H9 (cell line): ENCODE measurements around the gene METAP2. TPM values are rescaled to one million over a fixed set of nuclear protein-coding genes. Genes with fewer than 3 reads are reported as not detected.

Source experiments
- DNase-seq: peaks from one replicate; pipeline ENCODE4 v3.0.0-alpha.2; 2017
- H2AFZ ChIP-seq: one replicate; pipeline ENCODE4 v1.6.1; 2013; ENCODE audit warnings: mild to moderate bottlenecking, low read length, control low read depth, moderate library complexity
- H2AK5ac ChIP-seq: 2 replicates; pipeline ENCODE4 v1.6.1; 2013; ENCODE audit warnings: low read length, control low read depth, mixed read lengths; ENCODE audit not compliant: insufficient read length
- H2BK120ac ChIP-seq: one replicate; pipeline ENCODE4 v1.6.1; 2013; ENCODE audit warnings: low read depth, mild to moderate bottlenecking, low read length, control low read depth, inconsistent platforms; ENCODE audit not compliant: poor library complexity, severe bottlenecking
- H2BK12ac ChIP-seq: 2 replicates; pipeline ENCODE4 v1.6.1; 2013; ENCODE audit warnings: low read length, control low read depth, mixed read lengths, low read depth; ENCODE audit not compliant: insufficient read length
- H2BK15ac ChIP-seq: 2 replicates; pipeline ENCODE4 v1.6.1; 2013; ENCODE audit warnings: low read depth, low read length, control low read depth
- H2BK20ac ChIP-seq: one replicate; pipeline ENCODE4 v1.6.1; 2013; ENCODE audit warnings: low read depth, mild to moderate bottlenecking, low read length, control low read depth, inconsistent platforms; ENCODE audit not compliant: poor library complexity, severe bottlenecking
- H2BK5ac ChIP-seq: 2 replicates; pipeline ENCODE4 v1.6.1; 2013; ENCODE audit warnings: low read length, control low read depth, mixed read lengths; ENCODE audit not compliant: insufficient read length
- H3K14ac ChIP-seq: 2 replicates; pipeline ENCODE4 v1.6.1; 2013; ENCODE audit warnings: low read length, control low read depth; ENCODE audit not compliant: insufficient read depth
- H3K18ac ChIP-seq: 2 replicates; pipeline ENCODE4 v1.6.1; 2013; ENCODE audit warnings: low read depth, mild to moderate bottlenecking, mixed read lengths, low read length, control low read depth; ENCODE audit not compliant: insufficient read length
- H3K23ac ChIP-seq: 2 replicates; pipeline ENCODE4 v1.6.1; 2013; ENCODE audit warnings: low read length, control low read depth, mixed read lengths, low read depth; ENCODE audit not compliant: insufficient read length
- H3K23me2 ChIP-seq: 2 replicates; pipeline ENCODE4 v1.6.1; 2013; ENCODE audit warnings: low read depth, mild to moderate bottlenecking, mixed read lengths, low read length, control low read depth; ENCODE audit not compliant: insufficient read length, poor library complexity, severe bottlenecking
- H3K27ac ChIP-seq: 2 replicates; pipeline ENCODE4 v1.5.1; 2013; ENCODE audit warnings: low read length, control low read depth, mixed read lengths, low read depth; ENCODE audit not compliant: insufficient read length
- H3K27me3 ChIP-seq: 2 replicates; pipeline ENCODE4 v1.6.1; 2013; ENCODE audit warnings: low read length, control low read depth, inconsistent platforms; ENCODE audit not compliant: insufficient read depth
- H3K4ac ChIP-seq: 2 replicates; pipeline ENCODE4 v1.6.1; 2013; ENCODE audit warnings: low read depth, mild to moderate bottlenecking, control low read depth, inconsistent platforms, low read length, moderate library complexity
- H3K4me1 ChIP-seq: 2 replicates; pipeline ENCODE4 v1.6.1; 2013; ENCODE audit warnings: low read length, control low read depth, inconsistent platforms; ENCODE audit not compliant: insufficient read depth
- H3K4me2 ChIP-seq: 2 replicates; pipeline ENCODE4 v1.6.1; 2013; ENCODE audit warnings: low read length, control low read depth, mixed read lengths; ENCODE audit not compliant: insufficient read length, insufficient read depth
- H3K56ac ChIP-seq: 2 replicates; pipeline ENCODE4 v1.6.1; 2013; ENCODE audit warnings: low read depth, mild to moderate bottlenecking, mixed read lengths, low read length, control low read depth; ENCODE audit not compliant: insufficient read length
- H3K79me1 ChIP-seq: 2 replicates; pipeline ENCODE4 v1.6.1; 2013; ENCODE audit warnings: low read depth, mild to moderate bottlenecking, moderate library complexity, low read length, control low read depth, inconsistent platforms; ENCODE audit not compliant: insufficient read depth, poor library complexity, severe bottlenecking
- H3K79me2 ChIP-seq: 2 replicates; pipeline ENCODE4 v1.6.1; 2013; ENCODE audit warnings: low read length, control low read depth, inconsistent platforms; ENCODE audit not compliant: insufficient read depth
- H3K9ac ChIP-seq: 2 replicates; pipeline ENCODE4 v1.6.1; 2013; ENCODE audit warnings: low read length, control low read depth, mixed read lengths; ENCODE audit not compliant: insufficient read length; ENCODE audit errors: extremely low read depth
- H3K9me3 ChIP-seq: one replicate; pipeline ENCODE4 v1.6.1; 2013; ENCODE audit warnings: low read depth, low read length, inconsistent platforms; ENCODE audit not compliant: control insufficient read depth
- H3T11ph ChIP-seq: one replicate; pipeline ENCODE4 v1.6.1; 2013; ENCODE audit warnings: mild to moderate bottlenecking, low read length, control low read depth, inconsistent platforms
- H4K20me1 ChIP-seq: one replicate; pipeline ENCODE4 v1.6.1; 2013; ENCODE audit not compliant: control insufficient read depth, insufficient read length, insufficient read depth
- H4K5ac ChIP-seq: 2 replicates; pipeline ENCODE4 v1.6.1; 2013; ENCODE audit warnings: low read depth, mild to moderate bottlenecking, mixed read lengths, low read length, control low read depth; ENCODE audit not compliant: insufficient read length
- H4K8ac ChIP-seq: replicated peaks from 2 replicates; pipeline ENCODE4 v1.6.1; 2013; ENCODE audit warnings: low read length, control low read depth, mixed read lengths, low read depth; ENCODE audit not compliant: insufficient read length
- H4K91ac ChIP-seq: 2 replicates; pipeline ENCODE4 v1.6.1; 2013; ENCODE audit warnings: low read depth, mild to moderate bottlenecking, moderate library complexity, mixed read lengths, low read length, control low read depth; ENCODE audit not compliant: insufficient read length
- H3K27ac Mint-ChIP-seq, 3 experiments: 2 replicates in 2 of 3; 3 replicates in 1 of 3; pipeline ENCODE4 v1.8.0; 2020 to 2021; ENCODE audit warnings: mixed read lengths in 3 of 3, mild to moderate bottlenecking in 1 of 3, moderate library complexity in 1 of 3
- H3K27me3 Mint-ChIP-seq: 2 replicates; pipeline ENCODE4 v1.8.0; 2021; ENCODE audit warnings: low read depth, mild to moderate bottlenecking, moderate library complexity, mixed read lengths
- H3K36me3 Mint-ChIP-seq, 3 experiments: 2 replicates in 2 of 3; 3 replicates in 1 of 3; pipeline ENCODE4 v1.8.0; 2020 to 2021; ENCODE audit warnings: low read depth in 3 of 3, mixed read lengths in 3 of 3; ENCODE audit not compliant: insufficient read depth in 1 of 3
- H3K4me1 Mint-ChIP-seq, 2 experiments: 2 replicates each; pipeline ENCODE4 v1.8.0; 2020; ENCODE audit warnings: mixed read lengths in 2 of 2
- H3K4me3 Mint-ChIP-seq, 2 experiments: 2 replicates in 1 of 2; 3 replicates in 1 of 2; pipeline ENCODE4 v1.8.0; 2020 to 2021; ENCODE audit warnings: mild to moderate bottlenecking in 2 of 2, mixed read lengths in 2 of 2, moderate library complexity in 1 of 2
- H3K9me3 Mint-ChIP-seq, 2 experiments: 2 replicates in 1 of 2; 3 replicates in 1 of 2; pipeline ENCODE4 v1.8.0; 2020; ENCODE audit warnings: mild to moderate bottlenecking in 2 of 2, mixed read lengths in 2 of 2, moderate library complexity in 1 of 2
- WGBS: extraction: QIAGEN DNeasy Blood & Tissue Kit; methylation state at CpG from one replicate; pipeline ENCODE4 v1.1.7; 2013; ENCODE audit warnings: missing lambda C conversion rate, low lambda C conversion rate, mixed read lengths; ENCODE audit not compliant: insufficient read length; ENCODE audit errors: extremely low coverage; 5-methylcytosine and 5-hydroxymethylcytosine counted together
- total RNA-seq: library from RNA; stranded (reverse); gene quantifications from 2 replicates; pipeline ENCODE4 v1.2.1, GENCODE V29; 2021
- TF ChIP-seq, protein P1 (sequence below): fragments of 200-600 bp; sonication (generic); conservative IDR thresholded peaks from 3 replicates; pipeline ENCODE4 v1.8.0; 2021; ENCODE audit warnings: antibody characterized with exemption, mild to moderate bottlenecking

The METAP2 gene
- total RNA-seq, 1 experiment from 2014 or later: 140 TPM

DNA sequence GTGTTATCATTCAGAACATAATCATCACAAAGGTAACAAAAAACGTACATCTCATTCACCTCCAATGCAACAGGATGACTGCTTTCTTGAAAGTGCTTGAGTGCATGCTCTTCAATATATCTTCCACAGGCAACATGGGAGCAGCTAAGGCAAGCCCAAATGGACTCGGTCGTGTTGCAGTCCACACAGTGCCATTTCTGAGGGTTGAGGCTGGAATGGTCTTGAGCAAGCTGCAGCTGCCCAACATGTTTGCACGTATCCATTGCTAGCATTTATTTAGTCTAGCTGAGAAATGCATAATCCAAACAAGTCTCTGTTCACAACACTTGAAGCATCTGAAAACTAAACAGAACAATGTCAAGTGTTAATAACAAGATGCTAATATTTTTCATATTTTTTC lies 60.0 kb downstream of the METAP2 start:
- no peak overlapping the region for H3K9ac ChIP-seq
- no peaks in the 10 kb centered on the region for H3K23me2 ChIP-seq
- no peaks in the 10 kb centered on the region for H3K27me3 ChIP-seq
- no peak overlapping the region for H2BK12ac ChIP-seq
- Mint-ChIP-seq H3K36me3 (peaks cover 34 to 56% (median 39%) of the 10 kb centered on the region in 3 experiments), H3K9me3 (no peaks in the 10 kb centered on the region), H3K27me3 (no peaks in the 10 kb centered on the region), H3K4me1 (peaks cover 48 to 56% of the 10 kb centered on the region in 2 experiments), H3K27ac (peak overlapping the region in 1 of 3 experiments; percentile 37; a peak in 1 of 7 replicates), H3K4me3 (no peak overlapping the region)
- H3K79me2 ChIP-seq: peaks cover 52% of the 10 kb centered on the region
- H2AFZ ChIP-seq: no peak overlapping the region
- no peak overlapping the region for H4K91ac ChIP-seq
- no peak overlapping the region for H3K4ac ChIP-seq
- H3K14ac ChIP-seq: no peak overlapping the region
- no peak overlapping the region for H4K8ac ChIP-seq
- H3K56ac ChIP-seq: no peak overlapping the region
- peaks cover 3% of the 10 kb centered on the region for H4K20me1 ChIP-seq
- H3K4me2 ChIP-seq: no peak overlapping the region
- DNase-seq: no peak
- no peaks in the 10 kb centered on the region for H3K9me3 ChIP-seq
- no peak overlapping the region for H3T11ph ChIP-seq
- H2BK15ac ChIP-seq: no peak overlapping the region
- H3K18ac ChIP-seq: no peak overlapping the region
- H3K4me1 ChIP-seq: peaks cover 11% of the 10 kb centered on the region
- H4K5ac ChIP-seq: no peak overlapping the region
- H3K27ac ChIP-seq: no peak overlapping the region
- H2BK5ac ChIP-seq: no peak overlapping the region
- WGBS: no CpG with 5 or more reads among the region's 4 CpGs
- H3K23ac ChIP-seq: no peak overlapping the region
- TF ChIP-seq, protein P1, sequence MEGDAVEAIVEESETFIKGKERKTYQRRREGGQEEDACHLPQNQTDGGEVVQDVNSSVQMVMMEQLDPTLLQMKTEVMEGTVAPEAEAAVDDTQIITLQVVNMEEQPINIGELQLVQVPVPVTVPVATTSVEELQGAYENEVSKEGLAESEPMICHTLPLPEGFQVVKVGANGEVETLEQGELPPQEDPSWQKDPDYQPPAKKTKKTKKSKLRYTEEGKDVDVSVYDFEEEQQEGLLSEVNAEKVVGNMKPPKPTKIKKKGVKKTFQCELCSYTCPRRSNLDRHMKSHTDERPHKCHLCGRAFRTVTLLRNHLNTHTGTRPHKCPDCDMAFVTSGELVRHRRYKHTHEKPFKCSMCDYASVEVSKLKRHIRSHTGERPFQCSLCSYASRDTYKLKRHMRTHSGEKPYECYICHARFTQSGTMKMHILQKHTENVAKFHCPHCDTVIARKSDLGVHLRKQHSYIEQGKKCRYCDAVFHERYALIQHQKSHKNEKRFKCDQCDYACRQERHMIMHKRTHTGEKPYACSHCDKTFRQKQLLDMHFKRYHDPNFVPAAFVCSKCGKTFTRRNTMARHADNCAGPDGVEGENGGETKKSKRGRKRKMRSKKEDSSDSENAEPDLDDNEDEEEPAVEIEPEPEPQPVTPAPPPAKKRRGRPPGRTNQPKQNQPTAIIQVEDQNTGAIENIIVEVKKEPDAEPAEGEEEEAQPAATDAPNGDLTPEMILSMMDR: no peak
- no peak overlapping the region for H2AK5ac ChIP-seq
- peaks cover 11% of the 10 kb centered on the region for H3K79me1 ChIP-seq
- H2BK120ac ChIP-seq: no peak overlapping the region
- no peak overlapping the region for H2BK20ac ChIP-seq
